SJCRH30 (cell line): ENCODE results near the gene CD101. TPM values are rescaled to one million over a fixed set of nuclear protein-coding genes. Genes with fewer than 3 reads are reported as not detected.
"Not testable (repeated sequence)": the region's sequence is repeated elsewhere in the genome, so short reads cannot be mapped to it uniquely, and the experiment has no call there.

ENCODE experiments used
- DNase-seq, 2 experiments: peaks; one replicate each; pipeline ENCODE4 v3.0.0-alpha.2; 2015 to 2020
- H3K27ac ChIP-seq: fragments of 250-450 bp; sonication (Bioruptor Pico); 2 replicates; pipeline ENCODE4 v1.5.1; 2020; ENCODE audit warnings: mild to moderate bottlenecking, moderate library complexity
- H3K27me3 ChIP-seq: fragments of 250-450 bp; sonication (Bioruptor Pico); 2 replicates; pipeline ENCODE4 v1.5.1; 2020; ENCODE audit warnings: mild to moderate bottlenecking, moderate library complexity
- H3K36me3 ChIP-seq: fragments of 250-450 bp; sonication (Bioruptor Pico); 2 replicates; pipeline ENCODE4 v1.5.1; 2020; ENCODE audit warnings: mild to moderate bottlenecking, moderate library complexity
- H3K4me1 ChIP-seq: fragments of 250-450 bp; sonication (Bioruptor Pico); 2 replicates; pipeline ENCODE4 v1.5.1; 2020; ENCODE audit warnings: mild to moderate bottlenecking, moderate library complexity
- H3K4me3 ChIP-seq: fragments of 250-450 bp; sonication (Bioruptor Pico); 2 replicates; pipeline ENCODE4 v1.5.1; 2020; ENCODE audit warnings: mild to moderate bottlenecking, moderate library complexity
- H3K9me3 ChIP-seq: fragments of 250-450 bp; sonication (Bioruptor Pico); replicated peaks from 2 replicates; pipeline ENCODE4 v1.5.1; 2020; ENCODE audit warnings: mild to moderate bottlenecking, moderate library complexity
- total RNA-seq: library from RNA; depleted of rRNA; stranded (reverse); fragments of >200 nt; shearing (Covaris generic); gene quantifications from 2 replicates; pipeline ENCODE4 v1.2.3, GENCODE V29; 2014

Gene CD101
- total RNA-seq, 1 experiment from 2014 or later, result 2.3 TPM

DNA sequence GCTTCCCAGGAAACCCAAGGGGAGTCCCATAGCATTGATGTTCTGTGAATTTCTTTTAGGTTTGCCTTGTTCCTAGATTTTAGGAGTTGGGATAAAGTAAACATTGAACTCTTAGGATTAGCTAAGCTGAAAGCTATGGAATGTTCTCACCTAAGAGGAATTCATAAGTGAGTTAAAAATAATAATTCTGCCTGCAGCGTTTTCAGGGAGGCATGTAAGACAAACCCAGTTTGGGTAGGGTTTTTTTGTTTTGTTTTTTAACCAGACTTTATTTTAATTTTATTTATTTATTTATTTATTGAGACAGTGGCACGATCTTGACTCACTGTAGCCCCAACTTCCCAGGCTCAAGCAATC, 28.9 kb upstream of the CD101 start:
- Histone ChIP-seq H3K36me3 (peaks cover 43% of the 10 kb centered on the region), H3K9me3 (peaks cover 9% of the 10 kb centered on the region; the same call in 1 of the 2 replicates), H3K4me3 (no peak overlapping the region), H3K27me3 (no peaks in the 10 kb centered on the region), H3K4me1 (peaks cover 29% of the 10 kb centered on the region), H3K27ac (peak overlapping the region; percentile 62)
- DNase-seq, result no peak

DNA sequence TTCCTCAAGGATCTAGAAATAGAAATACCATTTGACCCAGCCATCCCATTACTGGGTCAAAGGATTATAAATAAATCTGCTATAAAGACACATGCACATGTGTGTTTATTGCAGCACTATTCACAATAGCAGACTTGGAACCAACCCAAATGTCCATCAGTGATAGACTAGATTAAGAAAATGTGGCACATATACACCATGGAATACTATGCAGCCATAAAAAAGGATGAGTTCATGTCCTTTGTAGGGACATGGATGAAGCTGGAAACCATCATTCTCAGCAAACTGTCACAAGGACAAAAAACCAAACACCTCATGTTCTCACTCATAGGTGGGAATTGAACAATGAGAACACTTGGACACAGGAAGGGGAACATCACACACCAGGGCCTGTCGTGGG, 21.3 kb upstream of the CD101 start:
- H3K36me3 ChIP-seq, result peaks cover 16% of the 10 kb centered on the region
- not testable (repeated sequence) for H3K9me3 ChIP-seq, DNase-seq, H3K27me3 ChIP-seq, H3K27ac ChIP-seq, H3K4me3 ChIP-seq, H3K4me1 ChIP-seq

GRCh38 chr1:116981521-116982037, 20.0 kb upstream of the CD101 start:
- H3K9me3 ChIP-seq, result peaks cover 5% of the 10 kb centered on the region; the same call in 1 of the 2 replicates
- DNase-seq, result no peak
- H3K4me3 ChIP-seq, result no peak overlapping the region
- 0 out of 2 replicates have a peak, but pooled peaks cover 3% of the 10 kb centered on the region for H3K36me3 ChIP-seq
- no peaks in the 10 kb centered on the region for H3K4me1 ChIP-seq
- H3K27me3 ChIP-seq, result no peaks in the 10 kb centered on the region
- no peak overlapping the region for H3K27ac ChIP-seq

DNA sequence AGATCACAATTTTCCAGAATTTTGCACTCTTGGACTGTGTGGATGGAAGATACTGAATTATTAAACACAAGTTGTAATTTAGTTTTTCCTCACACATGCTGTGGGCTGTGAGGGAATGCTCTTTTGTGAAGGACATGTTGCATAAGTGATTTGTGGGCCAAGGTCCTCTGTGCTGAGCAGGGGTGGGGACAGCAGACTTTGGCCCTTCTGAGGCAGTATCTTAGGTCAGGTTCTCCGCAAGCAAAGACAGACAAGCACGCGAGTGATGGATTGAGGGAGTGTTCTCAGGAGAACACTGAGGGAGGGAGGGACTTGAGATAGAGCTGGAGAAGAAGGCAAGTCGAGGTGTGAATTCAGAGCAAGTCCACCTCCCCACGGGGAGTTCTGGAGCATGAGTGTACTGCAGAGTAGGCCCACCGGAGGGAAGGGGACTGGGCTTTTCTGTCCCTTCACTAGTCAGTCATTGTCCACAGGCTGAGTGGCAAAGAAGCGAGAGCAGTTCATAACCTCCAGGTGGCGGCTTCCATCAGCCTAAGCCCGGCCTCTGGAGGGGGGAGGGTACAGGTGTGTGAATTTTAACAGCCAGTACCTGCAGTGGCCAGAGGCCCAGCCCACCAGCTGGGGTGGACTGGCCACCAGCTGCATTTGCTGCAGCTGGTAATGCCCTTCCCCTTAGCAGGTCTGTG, 19.1 kb upstream of the CD101 start:
- Histone ChIP-seq H3K36me3 (peaks cover 7% of the 10 kb centered on the region; the same call in 1 of the 2 replicates), H3K4me3 (no peak overlapping the region), H3K9me3 (no peaks in the 10 kb centered on the region; the same call in 1 of the 2 replicates), H3K27me3 (no peaks in the 10 kb centered on the region), H3K27ac (no peak overlapping the region), H3K4me1 (no peaks in the 10 kb centered on the region)
- no peak for DNase-seq

GRCh38 chr1:116983112-116983511, 18.4 kb upstream of the CD101 start:
- Histone ChIP-seq H3K27me3 (no peaks in the 10 kb centered on the region), H3K4me3 (no peak overlapping the region), H3K9me3 (no peaks in the 10 kb centered on the region; the same call in 1 of the 2 replicates), H3K27ac (no peak overlapping the region), H3K36me3 (peaks cover 7% of the 10 kb centered on the region; the same call in 1 of the 2 replicates), H3K4me1 (no peaks in the 10 kb centered on the region)
- DNase-seq, result no peak

DNA sequence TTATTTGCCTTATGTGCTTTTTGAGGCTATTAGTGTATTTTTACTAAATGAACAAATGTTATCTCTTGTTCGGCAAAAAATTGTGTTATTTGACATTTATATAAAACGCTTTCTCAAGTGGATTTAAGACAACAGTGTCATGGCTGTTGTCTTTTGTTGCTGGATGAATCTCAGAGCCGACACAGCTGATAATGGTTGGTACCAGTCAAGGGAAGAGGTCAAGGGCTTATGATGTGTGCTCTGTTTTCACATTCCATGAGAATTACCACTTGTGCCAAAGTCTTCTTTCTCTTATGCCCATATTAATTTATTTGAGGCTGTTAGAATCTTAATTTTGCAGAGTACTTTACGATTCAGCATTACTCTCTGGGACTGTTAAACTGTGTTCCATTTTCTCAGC, 17.9 kb upstream of the CD101 start:
- H3K27ac ChIP-seq, result no peak overlapping the region
- peaks cover 7% of the 10 kb centered on the region; the same call in 1 of the 2 replicates for H3K36me3 ChIP-seq
- H3K27me3 ChIP-seq, result no peaks in the 10 kb centered on the region
- DNase-seq, result no peak
- H3K4me1 ChIP-seq, result no peaks in the 10 kb centered on the region
- H3K4me3 ChIP-seq, result no peak overlapping the region
- H3K9me3 ChIP-seq, result no peaks in the 10 kb centered on the region; the same call in 1 of the 2 replicates

DNA sequence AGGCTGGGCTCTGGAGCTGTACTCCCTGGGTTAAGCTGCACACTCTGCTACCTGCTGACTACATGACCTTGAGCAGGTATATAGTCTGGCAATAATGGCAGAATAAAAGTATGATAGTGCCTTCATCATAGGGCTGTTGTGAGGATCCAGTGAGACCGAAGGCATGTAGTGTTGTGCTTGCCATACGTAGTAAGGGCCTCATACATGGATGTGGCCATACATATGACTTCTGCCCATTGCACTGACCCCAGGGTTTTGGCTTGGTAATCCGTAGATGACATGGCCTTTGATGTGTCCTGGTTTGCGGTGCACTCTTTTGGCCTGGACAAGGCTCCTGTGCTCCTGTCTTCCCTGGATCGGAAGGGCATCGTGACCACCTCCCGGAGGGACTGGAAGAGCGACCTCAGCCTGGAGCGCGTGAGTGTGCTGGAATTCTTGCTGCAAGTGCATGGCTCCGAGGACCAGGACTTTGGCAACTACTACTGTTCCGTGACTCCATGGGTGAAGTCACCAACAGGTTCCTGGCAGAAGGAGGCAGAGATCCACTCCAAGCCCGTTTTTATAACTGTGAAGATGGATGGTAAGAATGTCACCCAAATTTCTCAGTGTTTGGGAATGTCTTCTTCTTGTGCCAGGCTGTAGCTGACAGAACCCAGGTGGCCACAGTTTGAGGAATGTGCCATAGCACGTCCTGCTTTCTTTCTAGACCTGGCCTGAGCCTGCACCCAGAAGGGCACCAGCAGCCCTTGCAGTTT, 17.0 kb upstream of the CD101 start:
- H3K36me3 ChIP-seq, result peaks cover 7% of the 10 kb centered on the region; the same call in 1 of the 2 replicates
- peaks cover 2% of the 10 kb centered on the region for H3K4me1 ChIP-seq
- no peaks in the 10 kb centered on the region; the same call in 1 of the 2 replicates for H3K9me3 ChIP-seq
- no peak overlapping the region for H3K27ac ChIP-seq
- no peaks in the 10 kb centered on the region for H3K27me3 ChIP-seq
- H3K4me3 ChIP-seq, result no peak overlapping the region
- no peak for DNase-seq

DNA sequence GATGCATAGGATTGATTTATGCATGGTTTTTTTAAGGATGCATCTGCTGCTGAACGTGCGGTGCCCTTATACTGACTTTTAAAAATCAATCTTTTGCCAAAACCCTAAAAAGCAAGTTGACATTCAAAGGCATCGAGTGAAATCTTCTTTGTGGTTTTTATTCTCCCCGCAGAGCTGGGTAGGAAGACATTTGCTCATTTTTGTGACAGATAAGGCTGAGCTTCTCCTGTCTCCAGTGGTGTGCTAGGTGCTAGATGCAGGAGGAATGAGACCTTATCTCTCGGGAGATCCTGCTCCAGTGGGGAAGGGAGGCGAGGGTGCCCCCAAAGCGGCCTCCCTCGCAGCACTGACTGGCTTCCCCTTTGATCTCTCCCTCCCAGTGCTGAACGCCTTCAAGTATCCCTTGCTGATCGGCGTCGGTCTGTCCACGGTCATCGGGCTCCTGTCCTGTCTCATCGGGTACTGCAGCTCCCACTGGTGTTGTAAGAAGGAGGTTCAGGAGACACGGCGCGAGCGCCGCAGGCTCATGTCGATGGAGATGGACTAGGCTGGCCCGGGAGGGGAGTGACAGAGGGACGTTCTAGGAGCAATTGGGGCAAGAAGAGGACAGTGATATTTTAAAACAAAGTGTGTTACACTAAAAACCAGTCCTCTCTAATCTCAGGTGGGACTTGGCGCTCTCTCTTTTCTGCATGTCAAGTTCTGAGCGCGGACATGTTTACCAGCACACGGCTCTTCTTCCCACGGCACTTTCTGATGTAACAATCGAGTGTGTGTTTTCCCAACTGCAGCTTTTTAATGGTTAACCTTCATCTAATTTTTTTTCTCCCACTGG, 14.9 kb upstream of the CD101 start:
- H3K27ac ChIP-seq, result no peak overlapping the region
- H3K4me1 ChIP-seq, result peaks cover 19% of the 10 kb centered on the region
- H3K36me3 ChIP-seq, result peaks cover 7% of the 10 kb centered on the region; the same call in 1 of the 2 replicates
- H3K27me3 ChIP-seq, result no peaks in the 10 kb centered on the region
- no peak overlapping the region for H3K4me3 ChIP-seq
- no peaks in the 10 kb centered on the region for H3K9me3 ChIP-seq
- no peak for DNase-seq

DNA sequence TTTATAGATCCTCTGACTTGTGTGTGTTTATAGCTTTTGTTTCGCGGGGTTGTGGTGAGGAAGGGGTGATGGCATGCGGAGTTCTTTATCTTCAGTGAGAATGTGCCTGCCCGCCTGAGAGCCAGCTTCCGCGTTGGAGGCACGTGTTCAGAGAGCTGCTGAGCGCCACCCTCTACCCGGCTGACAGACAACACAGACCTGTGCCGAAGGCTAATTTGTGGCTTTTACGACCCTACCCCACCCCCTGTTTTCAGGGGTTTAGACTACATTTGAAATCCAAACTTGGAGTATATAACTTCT, 14.4 kb upstream of the CD101 start:
- no peak for DNase-seq
- Histone ChIP-seq H3K4me1 (peaks cover 19% of the 10 kb centered on the region), H3K9me3 (no peaks in the 10 kb centered on the region), H3K36me3 (peaks cover 7% of the 10 kb centered on the region; the same call in 1 of the 2 replicates), H3K27me3 (no peaks in the 10 kb centered on the region), H3K27ac (no peak overlapping the region), H3K4me3 (no peak overlapping the region)

- DNase-seq, result no peak
Measured at GRCh38 chr1:116988248-116988647, 13.3 kb upstream of the CD101 start.

GRCh38 chr1:116988908-116989307, 12.7 kb upstream of the CD101 start:
- H3K27ac ChIP-seq, result no peak overlapping the region
- no peaks in the 10 kb centered on the region for H3K27me3 ChIP-seq
- no peak for DNase-seq
- no peaks in the 10 kb centered on the region for H3K9me3 ChIP-seq
- H3K36me3 ChIP-seq, result peaks cover 10% of the 10 kb centered on the region; the same call in 1 of the 2 replicates
- no peak overlapping the region for H3K4me3 ChIP-seq
- H3K4me1 ChIP-seq, result peaks cover 19% of the 10 kb centered on the region

More at GRCh38 chr1:116988248-116988647, 13.3 kb upstream of the CD101 start:
- H3K4me1 ChIP-seq, result peaks cover 19% of the 10 kb centered on the region
- H3K9me3 ChIP-seq, result no peaks in the 10 kb centered on the region
- no peak overlapping the region for H3K4me3 ChIP-seq
- peaks cover 10% of the 10 kb centered on the region; the same call in 1 of the 2 replicates for H3K36me3 ChIP-seq
- no peaks in the 10 kb centered on the region for H3K27me3 ChIP-seq
- no peak overlapping the region for H3K27ac ChIP-seq

DNA sequence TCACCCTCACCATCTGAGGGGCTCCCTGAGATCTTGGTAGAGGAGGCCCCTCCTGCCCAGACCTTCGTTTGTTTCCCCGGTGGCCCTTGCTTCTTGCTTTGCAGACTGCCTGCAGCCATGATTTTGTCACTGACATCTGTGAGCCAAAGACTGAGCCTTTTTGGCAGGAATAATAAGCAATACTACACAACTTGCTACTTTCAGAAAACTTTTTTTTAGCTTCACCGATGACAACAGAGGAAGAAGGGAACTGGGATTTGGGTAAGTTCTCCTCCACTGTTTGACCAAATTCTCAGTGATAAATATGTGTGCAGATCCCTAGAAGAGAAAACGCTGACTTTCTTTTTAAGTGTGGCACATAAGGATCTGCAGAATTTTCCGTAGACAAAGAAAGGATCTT, 11.7 kb upstream of the CD101 start:
- H3K36me3 ChIP-seq, result peaks cover 10% of the 10 kb centered on the region; the same call in 1 of the 2 replicates

DNA sequence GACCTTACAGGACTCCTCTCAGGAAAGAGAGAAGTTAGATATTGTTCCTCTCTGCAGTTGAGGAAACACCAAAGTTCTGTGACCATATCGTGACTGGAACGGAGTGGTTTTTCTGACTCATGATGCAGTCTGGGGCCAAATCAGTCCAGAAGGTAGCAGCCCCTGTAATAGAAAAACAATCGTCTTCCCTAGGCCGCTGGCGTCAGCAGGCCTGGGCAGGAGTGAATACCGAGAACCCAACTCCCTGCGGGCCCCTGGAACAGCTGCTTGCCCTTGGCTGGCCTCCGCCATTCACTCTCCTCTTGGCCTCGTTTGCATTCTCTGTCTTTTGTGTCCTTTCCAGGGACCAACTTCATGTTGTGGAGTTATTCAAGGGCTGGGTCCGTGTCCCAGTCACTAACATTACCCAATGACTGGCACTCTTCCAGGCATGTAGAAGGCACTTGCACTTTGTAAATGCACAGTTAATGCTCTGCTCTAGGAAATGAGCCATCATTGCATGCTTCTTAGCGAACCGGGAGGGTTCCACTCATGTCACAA, 10.9 kb upstream of the CD101 start:
- H3K27ac ChIP-seq, result peak overlapping the region; percentile 75
- H3K4me1 ChIP-seq, result peaks cover 19% of the 10 kb centered on the region
- H3K4me3 ChIP-seq, result no peak overlapping the region
- peak; percentile 92 to 94 for DNase-seq
- H3K36me3 ChIP-seq, result peaks cover 7% of the 10 kb centered on the region; the same call in 1 of the 2 replicates
- no peaks in the 10 kb centered on the region for H3K27me3 ChIP-seq
- no peaks in the 10 kb centered on the region for H3K9me3 ChIP-seq

More for the DNA sequence above, 11.7 kb upstream of the CD101 start:
- Histone ChIP-seq H3K9me3 (no peaks in the 10 kb centered on the region), H3K27ac (peak overlapping the region; percentile 75), H3K4me1 (peaks cover 19% of the 10 kb centered on the region), H3K4me3 (no peak overlapping the region), H3K27me3 (no peaks in the 10 kb centered on the region)
- DNase-seq, result no peak

DNA sequence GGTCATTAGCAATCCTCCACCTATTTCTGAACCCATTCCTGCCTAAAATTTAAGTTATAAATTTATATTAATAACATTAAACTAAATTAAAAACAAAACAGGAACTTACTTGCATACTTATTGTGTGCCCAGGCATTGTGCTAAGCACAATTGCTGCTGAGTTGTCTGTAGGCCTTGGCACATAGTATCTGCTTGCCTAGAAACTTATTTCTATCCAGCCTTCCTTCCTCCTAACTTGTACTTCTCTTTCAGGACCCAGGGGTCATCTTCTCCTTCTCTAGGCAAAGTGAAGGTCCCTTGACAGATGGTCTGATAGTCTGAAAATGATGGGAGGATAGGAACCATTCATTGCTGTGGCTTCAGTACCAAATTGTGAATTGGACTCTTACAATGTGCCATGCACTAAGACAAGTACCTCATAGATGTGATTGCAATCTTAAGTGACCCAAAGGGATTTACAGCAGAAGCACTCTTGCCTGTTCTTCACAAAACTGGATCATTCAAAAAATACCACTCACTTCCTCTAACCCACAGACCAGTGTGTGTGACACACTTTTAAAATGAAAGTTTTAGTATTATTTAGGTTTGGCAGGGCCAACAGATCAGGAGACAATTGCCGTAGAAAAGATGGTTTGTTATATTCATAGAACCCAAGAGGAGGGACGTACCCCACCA, 10.3 kb upstream of the CD101 start:
- no peak for DNase-seq
- H3K27ac ChIP-seq, result peak overlapping the region; percentile 75

More for the DNA sequence above, 10.3 kb upstream of the CD101 start:
- Histone ChIP-seq H3K4me3 (no peak overlapping the region), H3K36me3 (peaks cover 7% of the 10 kb centered on the region; the same call in 1 of the 2 replicates), H3K9me3 (no peaks in the 10 kb centered on the region), H3K4me1 (peaks cover 19% of the 10 kb centered on the region), H3K27me3 (no peaks in the 10 kb centered on the region)
